Calu3 (cell line): ENCODE results near the gene SYNE2. TPM values are rescaled to one million over a fixed set of nuclear protein-coding genes. Genes with fewer than 3 reads are reported as not detected.

Source experiments
- BruUV-seq: library from RNA; stranded (reverse); fragments of 400-500 nt; replicated peaks from 2 replicates; lab custom pipeline; 2021; lab: Mats Ljungman, UMichigan
- CTCF ChIA-PET: fragments of 300-600 bp; sonication (Branson Sonifier 250); formaldehyde crosslinking; loops from one replicate; lab custom pipeline; 2022; ENCODE audit warnings: antibody characterized with exemption; lab: Charles Lee
- DNase-seq: peaks from one replicate; pipeline ENCODE4 v3.0.0; 2022
- H3K27ac Mint-ChIP-seq: one replicate; pipeline ENCODE4 v1.8.0; 2022; ENCODE audit warnings: mixed read lengths; ENCODE audit not compliant: unreplicated experiment
- H3K27me3 Mint-ChIP-seq: one replicate; pipeline ENCODE4 v1.8.0; 2022; ENCODE audit warnings: mixed read lengths; ENCODE audit not compliant: unreplicated experiment
- H3K36me3 Mint-ChIP-seq: one replicate; pipeline ENCODE4 v1.8.0; 2022; ENCODE audit warnings: mild to moderate bottlenecking, moderate library complexity, mixed read lengths; ENCODE audit not compliant: insufficient read depth, unreplicated experiment
- H3K4me1 Mint-ChIP-seq: one replicate; pipeline ENCODE4 v1.8.0; 2022; ENCODE audit warnings: mild to moderate bottlenecking, low read depth, mixed read lengths; ENCODE audit not compliant: unreplicated experiment
- H3K4me3 Mint-ChIP-seq: one replicate; pipeline ENCODE4 v1.8.0; 2022; ENCODE audit warnings: mild to moderate bottlenecking, low read depth, moderate library complexity, mixed read lengths; ENCODE audit not compliant: unreplicated experiment
- H3K9me3 Mint-ChIP-seq: one replicate; pipeline ENCODE4 v1.8.0; 2022; ENCODE audit warnings: low read depth, mixed read lengths; ENCODE audit not compliant: unreplicated experiment
- intact Hi-C: fragments of 100-400 bp; cut with micrococcal nuclease; formaldehyde crosslinking; loops from one replicate; pipeline ENCODE4 v1.10.0; 2022; ENCODE audit not compliant: unreplicated experiment
- total RNA-seq: library from RNA; stranded (reverse); gene quantifications from 2 replicates; pipeline ENCODE4 v1.2.3, GENCODE V29; 2022
- TF ChIP-seq, protein P1 (sequence below): fragments of 200-600 bp; IDR thresholded peaks from one replicate; pipeline ENCODE4 v1.8.0; 2022; ENCODE audit warnings: antibody characterized with exemption; ENCODE audit not compliant: unreplicated experiment

Gene SYNE2
- total RNA-seq, 1 experiment from 2014 or later, result 171 TPM

DNA sequence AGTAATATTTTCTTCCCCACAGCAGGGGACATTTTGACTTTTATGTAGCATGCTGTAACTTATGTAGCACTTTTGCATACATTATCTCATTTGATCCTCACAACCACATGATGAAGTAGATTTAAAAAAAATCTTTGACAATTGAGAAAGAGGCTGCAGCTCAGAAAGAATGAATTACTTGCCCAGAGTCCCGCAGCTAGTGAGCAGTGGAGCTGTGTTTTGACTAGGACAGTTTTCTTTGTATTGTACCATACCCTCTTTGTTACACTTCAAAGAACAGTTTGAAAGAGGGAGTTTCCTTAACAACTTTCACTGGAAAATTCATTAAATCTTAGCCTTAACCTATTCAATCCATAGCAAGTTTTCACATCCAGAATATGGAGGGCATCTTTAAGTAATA lies 58.6 kb downstream of the SYNE2 start:
- peaks cover 32% of the 10 kb centered on the region for H3K4me1 Mint-ChIP-seq
- TF ChIP-seq, protein P1, sequence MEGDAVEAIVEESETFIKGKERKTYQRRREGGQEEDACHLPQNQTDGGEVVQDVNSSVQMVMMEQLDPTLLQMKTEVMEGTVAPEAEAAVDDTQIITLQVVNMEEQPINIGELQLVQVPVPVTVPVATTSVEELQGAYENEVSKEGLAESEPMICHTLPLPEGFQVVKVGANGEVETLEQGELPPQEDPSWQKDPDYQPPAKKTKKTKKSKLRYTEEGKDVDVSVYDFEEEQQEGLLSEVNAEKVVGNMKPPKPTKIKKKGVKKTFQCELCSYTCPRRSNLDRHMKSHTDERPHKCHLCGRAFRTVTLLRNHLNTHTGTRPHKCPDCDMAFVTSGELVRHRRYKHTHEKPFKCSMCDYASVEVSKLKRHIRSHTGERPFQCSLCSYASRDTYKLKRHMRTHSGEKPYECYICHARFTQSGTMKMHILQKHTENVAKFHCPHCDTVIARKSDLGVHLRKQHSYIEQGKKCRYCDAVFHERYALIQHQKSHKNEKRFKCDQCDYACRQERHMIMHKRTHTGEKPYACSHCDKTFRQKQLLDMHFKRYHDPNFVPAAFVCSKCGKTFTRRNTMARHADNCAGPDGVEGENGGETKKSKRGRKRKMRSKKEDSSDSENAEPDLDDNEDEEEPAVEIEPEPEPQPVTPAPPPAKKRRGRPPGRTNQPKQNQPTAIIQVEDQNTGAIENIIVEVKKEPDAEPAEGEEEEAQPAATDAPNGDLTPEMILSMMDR, result no peak
- H3K27ac Mint-ChIP-seq, result no peak overlapping the region
- peaks cover 10% of the 10 kb centered on the region for H3K36me3 Mint-ChIP-seq
- CTCF ChIA-PET, result no interaction called here
- no peak for DNase-seq
- intact Hi-C loops, result no loop called here
- H3K27me3 Mint-ChIP-seq, result no peaks in the 10 kb centered on the region
- H3K9me3 Mint-ChIP-seq, result no peaks in the 10 kb centered on the region
- no TSS peak for BruUV-seq
- no peak overlapping the region for H3K4me3 Mint-ChIP-seq

- TF ChIP-seq, protein P1, result no peak
- H3K36me3 Mint-ChIP-seq, result peaks cover 10% of the 10 kb centered on the region
- intact Hi-C loops, result no loop called here
- no peak overlapping the region for H3K27ac Mint-ChIP-seq
- no peaks in the 10 kb centered on the region for H3K27me3 Mint-ChIP-seq
- peaks cover 26% of the 10 kb centered on the region for H3K4me1 Mint-ChIP-seq
- BruUV-seq, result no TSS peak
- H3K4me3 Mint-ChIP-seq, result no peak overlapping the region
- no peak for DNase-seq
- H3K9me3 Mint-ChIP-seq, result no peaks in the 10 kb centered on the region
- CTCF ChIA-PET, result no interaction called here
Observed at GRCh38 chr14:63912286-63912685, 59.5 kb downstream of the SYNE2 start.

DNA sequence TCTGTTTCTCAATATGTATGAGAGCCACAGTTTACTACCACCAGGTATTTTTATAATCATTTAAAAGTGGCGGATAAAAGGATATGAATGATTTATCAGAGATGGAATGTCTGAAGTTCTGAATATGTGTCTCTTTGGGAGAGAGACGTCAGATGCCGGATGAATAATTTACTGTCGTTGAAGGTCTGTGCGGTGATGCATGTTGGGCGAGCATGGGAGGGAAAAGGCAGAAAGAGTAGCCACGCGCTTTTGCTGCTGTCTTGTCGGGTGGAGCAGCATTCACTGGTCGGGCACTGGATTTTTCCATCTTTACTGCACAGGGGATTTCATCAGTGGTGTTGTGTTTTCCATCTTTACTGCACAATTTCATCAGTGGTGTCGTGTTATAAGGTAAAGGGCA lies 65.6 kb downstream of the SYNE2 start:
- intact Hi-C loops, result no loop called here
- Mint-ChIP-seq H3K27me3 (no peaks in the 10 kb centered on the region), H3K4me1 (peaks cover 18% of the 10 kb centered on the region), H3K36me3 (peaks cover 8% of the 10 kb centered on the region), H3K9me3 (no peaks in the 10 kb centered on the region), H3K4me3 (no peak overlapping the region), H3K27ac (no peak overlapping the region)
- BruUV-seq, result no TSS peak
- DNase-seq, result no peak
- TF ChIP-seq, protein P1, result no peak
- CTCF ChIA-PET, result interaction anchor here (1.5 kb wide), 1 partner anchor 10 kb away, joined by 5 read pairs; no protein-coding TSS in a partner anchor

DNA sequence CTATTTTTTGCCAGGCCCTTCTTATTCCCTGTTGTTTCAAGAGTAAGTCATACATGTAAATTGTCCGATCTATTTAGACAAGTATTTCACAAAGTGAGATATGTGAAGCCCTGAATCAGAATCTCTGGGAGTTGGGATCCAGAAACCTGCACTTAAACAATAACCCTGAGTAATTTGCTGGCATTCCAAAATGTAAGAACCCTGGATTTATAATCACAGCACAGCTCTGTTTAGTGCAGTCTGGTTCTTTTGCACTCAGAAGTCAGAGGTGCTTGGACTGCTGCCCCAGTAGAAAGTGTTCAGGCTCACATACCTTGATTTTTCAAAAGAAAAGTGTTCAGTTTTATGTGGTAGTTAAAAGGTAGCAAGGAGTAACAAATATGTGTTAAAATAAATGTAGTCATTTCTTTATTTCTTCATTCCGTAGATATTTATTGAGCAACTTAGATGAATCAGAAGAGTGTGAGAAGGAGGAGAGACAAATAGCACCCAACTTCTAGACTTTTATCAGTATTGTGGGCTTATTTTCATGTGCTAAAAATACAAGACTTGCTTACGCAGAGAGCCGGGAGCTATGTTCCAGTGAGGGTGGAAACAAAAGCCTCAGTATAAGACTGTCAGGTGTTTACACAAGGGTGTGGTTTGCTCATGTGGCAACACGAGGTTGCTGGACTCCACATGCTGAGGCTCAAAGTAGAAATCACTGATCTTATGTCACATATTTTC lies 70.1 kb downstream of the SYNE2 start:
- no peak overlapping the region for H3K27ac Mint-ChIP-seq
- BruUV-seq, result TSS peak; percentile 99
- DNase-seq, result peak; percentile 69
- peaks cover 8% of the 10 kb centered on the region for H3K9me3 Mint-ChIP-seq
- intact Hi-C loops, result loop anchor here (2.0 kb wide), 2 partner anchors 28 to 58 kb away; no protein-coding TSS in a partner anchor
- peaks cover 18% of the 10 kb centered on the region for H3K4me1 Mint-ChIP-seq
- peak overlapping the region; percentile 38 for H3K4me3 Mint-ChIP-seq
- CTCF ChIA-PET, result interaction anchor here (0.5 to 2.1 kb wide), 8 partner anchors 11 to 70 kb away, joined by 3 to 8 read pairs (median 5); partner anchors contain the start of gene SYNE2
- no peaks in the 10 kb centered on the region for H3K27me3 Mint-ChIP-seq
- H3K36me3 Mint-ChIP-seq, result peaks cover 14% of the 10 kb centered on the region
- TF ChIP-seq, protein P1, result no peak
